G401.6 (cell line): ENCODE measurements around the gene MAGEC3.

Source experiments
- FAIRE-seq: peaks from 2 replicates; lab custom pipeline; 2012; peaks lifted over from hg19 to GRCh38; lab: Jason Lieb, UNC

The MAGEC3 gene

GRCh38 chrX:141947350-141947749 is 109.2 kb downstream of the MAGEC3 start:
- FAIRE-seq = no peak
